Stimulated activated CD8-positive, alpha-beta memory T cell treated with anti-CD3 and anti-CD28 coated beads, Interleukin-12 subunit alpha, Interleukin-12 subunit beta, amount 100 ng/mL, for 4 hours (primary cell): ENCODE data around the gene C6orf136.
"Not testable (repeated sequence)": the region's sequence is repeated elsewhere in the genome, so short reads cannot be mapped to it uniquely, and the experiment has no call there.

ENCODE experiments used
- DNase-seq: peaks from one replicate; pipeline ENCODE4 v3.0.0-alpha.2; 2020; ENCODE audit warnings: low read depth

Gene C6orf136

GRCh38 chr6:30657922-30658321 lies 11.0 kb downstream of the C6orf136 start:
- DNase-seq: not testable (repeated sequence)

GRCh38 chr6:30664994-30665767 lies 18.2 kb downstream of the C6orf136 start:
- DNase-seq: no peak

DNA sequence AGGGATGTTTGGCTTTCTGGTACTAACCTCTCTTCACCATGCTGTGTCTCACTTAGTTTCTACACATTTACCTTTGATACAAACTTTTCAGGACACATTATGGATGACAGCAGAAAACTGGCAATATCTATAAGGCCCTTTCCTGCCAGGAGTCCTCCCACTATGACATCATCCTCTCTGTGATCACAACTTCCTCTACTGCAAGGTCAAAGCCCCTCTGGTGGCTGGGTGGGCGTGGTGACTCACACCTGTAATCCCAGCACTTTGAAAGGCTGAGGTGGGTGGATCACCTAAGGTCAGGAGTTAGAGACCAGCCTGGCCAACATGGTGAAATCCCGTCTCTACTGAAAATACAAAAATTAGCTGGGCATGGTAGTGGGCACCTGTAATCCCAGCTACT lies 19.4 kb downstream of the C6orf136 start:
- peak; percentile 38 for DNase-seq

DNA sequence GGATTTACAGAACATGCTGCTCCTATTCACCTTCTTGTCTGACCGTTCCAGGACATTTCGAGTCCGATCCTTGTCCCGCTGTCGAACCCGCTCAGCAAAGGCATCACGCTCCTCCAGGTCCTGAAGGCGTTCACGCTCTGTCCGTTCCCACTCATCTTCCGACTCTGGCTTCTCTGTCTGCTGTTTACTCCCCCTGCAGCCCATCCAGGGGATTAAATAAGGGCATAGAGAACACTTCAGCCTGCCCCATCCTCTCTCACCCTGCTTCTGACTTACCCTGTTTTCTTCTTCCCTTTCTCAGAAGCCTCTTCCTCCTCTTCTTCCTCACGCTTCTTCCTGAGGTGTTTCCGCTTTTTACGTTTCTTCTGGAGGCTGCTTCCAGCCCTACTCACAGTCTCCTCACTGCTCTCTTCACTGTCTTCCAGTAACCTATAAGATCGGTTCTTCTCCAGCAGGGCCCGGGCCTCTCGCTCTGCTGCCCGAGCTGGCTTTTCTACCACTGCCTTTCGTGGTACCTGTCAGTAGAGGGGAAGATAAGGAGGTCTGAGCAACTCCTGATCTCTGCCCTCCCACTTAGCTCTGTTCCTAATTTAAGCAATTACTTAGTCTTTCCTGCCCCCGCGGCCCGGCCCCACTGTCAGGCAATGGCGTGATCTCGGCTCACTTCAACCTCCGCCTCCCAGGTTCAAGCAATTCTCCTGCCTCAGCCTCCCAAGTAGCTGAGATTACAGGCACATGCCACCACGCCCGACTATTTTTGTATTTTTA lies 24.0 kb downstream of the C6orf136 start:
- DNase-seq: no peak

DNA sequence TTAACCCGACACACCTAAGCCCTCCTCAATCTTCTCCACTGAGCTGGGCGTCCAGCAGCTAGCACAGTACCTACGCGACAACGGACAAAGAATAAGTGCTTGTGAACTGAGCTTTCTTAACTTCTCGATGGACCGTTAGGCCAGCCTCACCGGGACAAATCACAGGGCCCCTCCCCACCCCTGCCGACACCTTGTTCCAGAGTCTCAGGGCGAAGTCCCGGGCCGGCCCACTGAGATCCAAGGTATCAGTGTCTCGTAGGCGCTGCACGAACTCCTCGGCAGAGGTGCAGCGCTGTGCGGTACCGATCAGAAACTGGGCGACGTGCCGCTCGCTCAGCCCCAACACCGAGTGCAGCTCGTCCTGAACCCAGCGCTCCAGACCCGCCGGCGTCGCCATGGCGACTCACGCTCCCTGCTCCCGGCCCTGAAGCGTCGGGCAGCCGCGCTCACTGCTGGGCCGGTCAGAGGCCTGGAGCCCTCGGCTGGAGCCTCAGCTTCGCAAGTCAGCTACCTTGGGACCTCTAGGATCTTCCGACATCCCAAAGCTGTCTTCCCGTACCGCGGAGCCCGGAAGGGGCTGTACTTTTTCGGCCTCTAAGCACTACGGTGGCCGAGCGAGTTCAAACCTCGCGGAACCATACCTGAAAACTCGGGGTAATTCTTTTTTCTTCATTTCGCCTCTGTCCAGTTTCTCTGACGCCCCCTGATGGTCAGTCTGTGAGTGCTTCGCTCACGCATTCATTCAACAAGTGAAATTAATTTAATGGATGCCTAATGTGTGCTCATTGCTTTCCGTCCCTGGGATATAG lies 25.7 kb downstream of the C6orf136 start, which contains the start of gene DHX16:
DHX16 (minus strand) TSS at position 562 of the 809 bp plus-strand sequence; CDS start at position 397, 165 bp downstream.
- DNase-seq: peak; percentile 78

DNA sequence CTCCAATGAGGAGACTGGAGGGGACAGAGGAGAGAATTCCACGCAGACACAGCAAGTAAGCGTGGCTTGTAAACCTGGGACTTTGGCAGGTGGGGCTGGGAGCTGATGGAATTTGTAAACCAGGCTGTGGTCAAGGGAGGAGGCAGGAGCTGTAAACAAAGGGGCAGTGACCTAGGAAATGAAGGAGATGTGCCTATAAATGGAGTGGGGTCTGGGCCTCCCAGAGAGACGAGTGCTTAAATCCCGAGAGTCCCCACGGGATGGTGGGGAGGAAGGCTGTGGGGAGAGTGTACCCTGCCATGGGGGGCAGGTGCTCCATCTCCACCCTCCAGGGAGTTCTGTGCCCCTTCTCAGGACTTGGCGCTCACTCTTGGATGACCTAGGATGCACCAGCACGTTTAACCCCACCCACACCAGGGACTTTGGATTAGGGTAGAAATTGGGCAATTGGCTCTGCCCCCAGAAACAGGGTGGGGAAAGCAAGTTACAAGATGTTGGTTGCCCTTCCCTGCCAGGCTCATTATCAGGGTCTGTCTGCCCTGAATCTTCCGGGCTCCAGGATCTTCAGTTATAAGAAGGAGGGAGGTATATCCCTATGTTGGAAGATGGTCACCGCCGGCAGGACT lies 29.8 kb downstream of the C6orf136 start:
- no peak for DNase-seq

- DNase-seq: peak; percentile 85
These were observed 32.2 kb downstream of the C6orf136 start for GRCh38 chr6:30678964-30679726.

DNA sequence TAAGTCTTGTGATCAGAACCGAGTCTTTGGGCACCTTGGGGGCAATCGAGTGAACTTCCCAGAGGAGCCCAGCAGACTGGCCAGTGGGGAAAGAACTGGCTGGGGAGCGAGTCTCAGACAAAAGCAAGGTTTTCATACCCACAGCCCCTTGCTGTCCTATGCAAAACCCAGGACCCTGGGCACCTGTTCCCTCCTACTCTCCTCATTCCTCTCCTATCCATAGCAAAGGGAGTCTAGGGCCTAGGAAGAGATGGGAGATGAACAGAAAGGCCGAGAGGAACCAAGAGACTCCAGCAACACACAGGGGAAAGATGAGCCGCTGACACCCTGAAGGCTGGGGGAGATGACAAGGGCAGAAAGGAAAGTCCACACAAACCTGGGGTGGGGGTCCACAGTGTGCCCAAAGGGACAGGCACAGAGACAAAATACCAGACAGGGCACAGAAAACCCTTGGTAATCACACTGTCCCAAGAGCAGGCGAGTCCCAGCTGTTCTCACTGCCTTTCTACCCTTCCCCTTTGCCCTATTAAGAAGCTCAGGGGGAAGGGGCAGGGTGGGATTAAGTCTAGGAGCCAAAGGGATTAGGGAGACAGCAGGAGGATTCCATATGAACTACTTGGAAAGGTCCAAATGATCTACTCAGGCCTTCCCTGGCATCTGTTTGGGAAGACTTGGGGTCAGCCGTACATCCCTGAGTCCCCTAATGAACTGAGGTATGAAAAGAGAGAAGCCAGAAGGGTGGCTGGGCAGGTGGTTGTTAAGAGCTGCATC lies 33.0 kb downstream of the C6orf136 start:
- DNase-seq: no peak

DNA sequence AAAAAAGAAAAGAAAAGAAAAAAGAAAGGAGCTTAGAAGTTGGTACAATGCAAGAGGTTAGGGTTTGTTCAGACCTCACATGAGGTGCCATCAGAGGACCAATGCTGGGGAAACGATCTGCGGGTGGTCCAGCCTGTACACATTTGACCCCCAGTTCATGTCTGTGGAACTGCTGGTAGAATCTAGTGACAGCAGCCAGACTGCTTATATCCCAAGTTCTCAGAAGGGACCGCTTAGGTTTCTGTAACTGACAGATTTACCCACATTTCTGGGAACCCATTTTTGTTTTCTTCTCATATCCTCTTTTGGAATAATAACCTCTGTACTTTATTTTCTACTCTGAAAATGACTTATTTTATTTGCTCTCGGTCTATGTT lies 34.8 kb downstream of the C6orf136 start:
- no peak for DNase-seq

GRCh38 chr6:30682143-30683117 lies 35.5 kb downstream of the C6orf136 start:
- peak; percentile 74 for DNase-seq

GRCh38 chr6:30683183-30683979 lies 36.4 kb downstream of the C6orf136 start:
- DNase-seq: no peak

DNA sequence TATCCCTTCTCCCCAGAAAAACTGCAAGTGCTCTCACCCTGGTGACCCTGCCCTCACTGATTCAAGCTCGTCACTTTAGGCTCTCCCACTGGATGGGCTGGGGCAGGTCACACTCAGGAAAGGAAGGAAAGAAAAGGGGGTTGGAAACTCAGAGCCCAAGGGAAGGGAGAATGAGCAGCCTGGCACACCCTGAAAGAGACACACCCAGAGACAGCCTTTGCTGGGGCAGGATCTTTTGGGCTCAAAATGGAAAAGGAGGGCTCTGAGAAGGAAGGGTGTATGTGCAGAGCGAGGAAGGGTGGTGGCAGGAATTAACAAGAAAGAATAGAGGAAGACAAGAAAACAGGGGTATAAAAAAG lies 37.0 kb downstream of the C6orf136 start:
- no peak for DNase-seq

- peak; percentile 40 for DNase-seq
These were observed 37.6 kb downstream of the C6orf136 start for GRCh38 chr6:30684386-30685156.

DNA sequence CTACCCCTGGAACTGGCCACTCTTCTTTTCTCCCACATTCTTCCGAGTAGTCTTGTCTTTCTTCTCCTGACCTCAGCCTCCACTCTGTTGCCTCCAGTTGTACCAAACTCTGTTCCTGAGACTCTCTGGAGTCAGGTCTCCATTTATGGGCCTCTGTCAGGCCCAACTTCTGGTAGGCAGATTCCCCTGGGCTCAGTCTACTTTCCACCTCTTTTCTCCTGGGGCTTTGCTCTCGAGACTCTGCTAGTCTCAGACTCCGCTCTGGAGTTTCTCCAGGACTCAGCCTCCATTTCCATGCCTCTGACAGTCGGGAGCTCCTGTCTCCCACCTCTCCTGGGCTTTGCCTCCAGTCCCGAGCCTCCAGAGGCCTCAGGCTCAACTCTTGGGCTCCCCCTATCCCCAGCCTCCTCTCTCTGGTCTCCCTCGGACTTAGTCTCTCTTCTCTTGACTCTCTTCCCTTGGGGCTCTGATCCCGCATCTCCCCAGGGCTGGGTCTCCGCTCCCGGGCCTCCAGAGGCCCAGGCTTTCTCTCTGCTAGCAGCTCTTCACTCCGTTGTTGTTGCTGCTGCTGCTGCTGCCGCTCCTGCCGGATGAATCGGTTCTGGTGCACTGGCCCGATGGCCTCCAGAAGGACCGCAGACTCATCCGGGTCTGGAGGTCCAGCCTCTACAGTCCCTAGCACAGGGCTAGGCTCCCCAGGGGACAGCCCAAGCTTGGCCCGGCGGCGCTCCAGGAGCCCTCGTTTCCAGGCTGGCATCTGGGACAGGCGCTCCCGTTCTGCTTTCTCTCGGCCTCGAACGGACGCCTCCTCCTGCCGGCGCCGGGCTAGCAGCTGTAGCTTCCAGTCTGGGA lies 38.5 kb downstream of the C6orf136 start:
- no peak for DNase-seq

GRCh38 chr6:30686009-30686907 lies 39.3 kb downstream of the C6orf136 start, which contains the start of gene PPP1R18:
Gene PPP1R18 (minus strand): TSS chr6:30686645. CDS start chr6:30686018, 627 bp downstream.
- peak; percentile 74 for DNase-seq
